CD14-positive monocyte (primary cell): ENCODE data around the gene CWC27. TPM values are rescaled to one million over a fixed set of nuclear protein-coding genes. Genes with fewer than 3 reads are reported as not detected.

Source experiments
- DNase-seq, 3 donors: peaks; one replicate each; pipeline ENCODE4 v3.0.0-alpha.2; 2011 to 2022
- H2AFZ ChIP-seq: 2 replicates; pipeline ENCODE4 v1.6.0; 2012; ENCODE audit warnings: mild to moderate bottlenecking, low read depth, low read length, inconsistent platforms; ENCODE audit not compliant: insufficient read depth, poor library complexity, severe bottlenecking
- H3K27ac ChIP-seq, 2 donors: 1 replicate in 1 of 2; 2 replicates in 1 of 2; pipeline ENCODE4 v1.5.1; 2012 to 2013; ENCODE audit warnings: low read length in 2 of 2, control low read depth in 1 of 2, inconsistent platforms in 1 of 2, low read depth in 1 of 2, mild to moderate bottlenecking in 1 of 2
- H3K27me3 ChIP-seq, 2 donors: one replicate each; pipeline versions ENCODE4 v1.6.0 to v1.6.1; 2011 to 2013; ENCODE audit warnings: low read length in 2 of 2; ENCODE audit not compliant: control insufficient read depth in 2 of 2, insufficient read depth in 2 of 2
- H3K36me3 ChIP-seq, 2 donors: replicated peaks in 1 of 2; 1 replicate in 1 of 2; 2 replicates in 1 of 2; pipeline versions ENCODE4 v1.5.1 to v1.6.1; 2012 to 2013; ENCODE audit warnings: low read length in 2 of 2, control low read depth in 1 of 2, inconsistent platforms in 1 of 2, mild to moderate bottlenecking in 1 of 2; ENCODE audit not compliant: insufficient read depth in 2 of 2, control insufficient read depth in 1 of 2
- H3K4me1 ChIP-seq, 2 donors: 1 replicate in 1 of 2; 2 replicates in 1 of 2; pipeline versions ENCODE4 v1.5.1 to v1.6.1; 2012 to 2013; ENCODE audit warnings: low read length in 2 of 2, control low read depth in 1 of 2, inconsistent platforms in 1 of 2, mild to moderate bottlenecking in 1 of 2, moderate library complexity in 1 of 2; ENCODE audit not compliant: insufficient read depth in 2 of 2, control insufficient read depth in 1 of 2
- H3K4me2 ChIP-seq: replicated peaks from 2 replicates; pipeline ENCODE3; 2012; ENCODE audit warnings: low read length, moderate library complexity, mild to moderate bottlenecking; ENCODE audit not compliant: poor library complexity, severe bottlenecking; ENCODE audit errors: extremely low read depth
- H3K4me3 ChIP-seq, 3 experiments: fragments of 200-600 bp in 1 of 3; sonication (generic) in 1 of 3; replicated peaks in 1 of 3; 1 replicate in 2 of 3; 2 replicates in 1 of 3; pipeline ENCODE4 v1.5.1; 2011 to 2013; ENCODE audit warnings: low read length in 3 of 3, mild to moderate bottlenecking in 3 of 3, control low read depth in 2 of 3, low read depth in 2 of 3, inconsistent platforms in 1 of 3, moderate library complexity in 1 of 3
- H3K79me2 ChIP-seq: 2 replicates; pipeline ENCODE4 v1.6.0; 2012; ENCODE audit warnings: mild to moderate bottlenecking, control low read depth, inconsistent platforms, low read length, moderate library complexity; ENCODE audit not compliant: insufficient read depth
- H3K9ac ChIP-seq: 2 replicates; pipeline ENCODE4 v1.6.0; 2017; ENCODE audit warnings: low read length, mild to moderate bottlenecking; ENCODE audit not compliant: insufficient read depth, poor library complexity, severe bottlenecking
- H3K9me3 ChIP-seq, 2 donors: replicated peaks in 1 of 2; 1 replicate in 1 of 2; 2 replicates in 1 of 2; pipeline versions ENCODE4 v1.5.1 to v1.6.1; 2012 to 2013; ENCODE audit warnings: low read length in 2 of 2, control low read depth in 1 of 2; ENCODE audit not compliant: control insufficient read depth in 1 of 2, insufficient read depth in 1 of 2
- H4K20me1 ChIP-seq: 2 replicates; pipeline ENCODE4 v1.6.0; 2012; ENCODE audit warnings: mild to moderate bottlenecking, low read length, control low read depth, moderate library complexity; ENCODE audit not compliant: insufficient read depth
- H3K27ac Mint-ChIP-seq, 7 donors: one replicate each; pipeline ENCODE4 v1.8.0; 2020; ENCODE audit warnings: mild to moderate bottlenecking in 7 of 7, mixed read lengths in 7 of 7, moderate library complexity in 6 of 7, inconsistent platforms in 2 of 7
- H3K27me3 Mint-ChIP-seq, 3 donors: one replicate each; pipeline ENCODE4 v1.8.0; 2021 to 2022; ENCODE audit warnings: low read depth in 3 of 3, mild to moderate bottlenecking in 3 of 3, mixed read lengths in 3 of 3, moderate library complexity in 3 of 3, inconsistent platforms in 1 of 3
- H3K36me3 Mint-ChIP-seq, 2 donors: one replicate each; pipeline ENCODE4 v1.8.0; 2020; ENCODE audit warnings: mixed read lengths in 2 of 2, inconsistent platforms in 1 of 2, mild to moderate bottlenecking in 1 of 2
- H3K4me1 Mint-ChIP-seq: one replicate; pipeline ENCODE4 v1.8.0; 2020; ENCODE audit warnings: mild to moderate bottlenecking, mixed read lengths
- H3K4me3 Mint-ChIP-seq, 2 donors: one replicate each; pipeline ENCODE4 v1.8.0; 2020; ENCODE audit warnings: mild to moderate bottlenecking in 2 of 2, mixed read lengths in 2 of 2, moderate library complexity in 1 of 2
- H3K9me3 Mint-ChIP-seq, 7 donors: one replicate each; pipeline ENCODE4 v1.8.0; 2020 to 2022; ENCODE audit warnings: mixed read lengths in 7 of 7, mild to moderate bottlenecking in 6 of 7, moderate library complexity in 6 of 7, inconsistent platforms in 2 of 7
- WGBS: methylation state at CpG from one replicate; pipeline ENCODE4 v1.1.5; 2013; ENCODE audit warnings: missing lambda C conversion rate; ENCODE audit not compliant: insufficient coverage; 5-methylcytosine and 5-hydroxymethylcytosine counted together
- intact Hi-C, 2 donors: fragments of 100-400 bp; cut with micrococcal nuclease; formaldehyde crosslinking; loops; one replicate each; pipeline versions ENCODE4 v1.15.0 to v1.15.1; 2023
- polyA plus RNA-seq, 3 donors: library from polyadenylated mRNA; depleted of rRNA in 1 of 3; unstranded in 2 of 3; stranded (reverse) in 1 of 3; fragments of 300-500 nt in 2 of 3; fragments of >200 nt in 1 of 3; fragmentation: Illumina TruSeq in 2 of 3; gene quantifications; 1 replicate in 2 of 3; 2 replicates in 1 of 3; pipeline ENCODE4 v1.2.3, GENCODE V29; 2012 to 2021
- TF ChIP-seq, protein P1 (sequence below): fragments of 200-600 bp; IDR thresholded peaks from one replicate; pipeline ENCODE4 v1.8.0; 2022; ENCODE audit warnings: antibody characterized with exemption, mild to moderate bottlenecking

CWC27 gene
- polyA plus RNA-seq, 3 donors = 6.6 to 18.9 (median 14.5) TPM

DNA sequence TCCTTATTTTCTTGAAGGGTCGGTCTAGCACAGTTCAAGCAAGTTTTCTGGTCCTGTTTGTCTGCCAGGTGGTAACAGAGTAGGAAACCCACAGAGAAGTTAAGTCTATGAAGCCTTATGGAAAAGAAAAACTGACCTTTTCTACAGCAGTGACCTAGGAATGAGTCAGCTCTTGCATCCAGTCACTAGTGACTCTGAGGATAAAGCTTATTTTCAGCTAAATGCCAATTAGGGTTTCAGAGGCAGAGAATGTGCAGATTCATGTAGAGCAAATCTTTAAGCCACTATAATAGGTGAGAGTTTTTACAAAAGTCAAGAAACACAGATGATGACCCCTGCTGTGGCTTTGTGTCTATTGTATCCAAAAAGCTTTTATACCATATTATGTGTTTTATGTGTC lies 100.7 kb downstream of the CWC27 start:
- H3K4me3 ChIP-seq = no peak overlapping the region
- peaks cover 0 to 3% (median 0%) of the 10 kb centered on the region in 7 donors for H3K9me3 Mint-ChIP-seq
- peaks cover 0 to 6% of the 10 kb centered on the region in 2 donors for H3K36me3 Mint-ChIP-seq
- H3K4me3 Mint-ChIP-seq = no peak overlapping the region
- H3K79me2 ChIP-seq = no peaks in the 10 kb centered on the region
- H3K4me1 ChIP-seq = no peaks in the 10 kb centered on the region
- H3K9me3 ChIP-seq = no peaks in the 10 kb centered on the region
- H3K4me2 ChIP-seq = no peak overlapping the region
- DNase-seq = no peak
- WGBS = 100% methylated on average over 1 of the region's 1 CpG
- no peaks in the 10 kb centered on the region for H3K36me3 ChIP-seq
- H3K27ac ChIP-seq = no peak overlapping the region
- H3K27me3 ChIP-seq = no peaks in the 10 kb centered on the region
- H3K9ac ChIP-seq = no peak overlapping the region
- H4K20me1 ChIP-seq = no peaks in the 10 kb centered on the region
- H2AFZ ChIP-seq = no peak overlapping the region
- H3K27me3 Mint-ChIP-seq = no peaks in the 10 kb centered on the region
- H3K27ac Mint-ChIP-seq = no peak overlapping the region
- TF ChIP-seq, protein P1, sequence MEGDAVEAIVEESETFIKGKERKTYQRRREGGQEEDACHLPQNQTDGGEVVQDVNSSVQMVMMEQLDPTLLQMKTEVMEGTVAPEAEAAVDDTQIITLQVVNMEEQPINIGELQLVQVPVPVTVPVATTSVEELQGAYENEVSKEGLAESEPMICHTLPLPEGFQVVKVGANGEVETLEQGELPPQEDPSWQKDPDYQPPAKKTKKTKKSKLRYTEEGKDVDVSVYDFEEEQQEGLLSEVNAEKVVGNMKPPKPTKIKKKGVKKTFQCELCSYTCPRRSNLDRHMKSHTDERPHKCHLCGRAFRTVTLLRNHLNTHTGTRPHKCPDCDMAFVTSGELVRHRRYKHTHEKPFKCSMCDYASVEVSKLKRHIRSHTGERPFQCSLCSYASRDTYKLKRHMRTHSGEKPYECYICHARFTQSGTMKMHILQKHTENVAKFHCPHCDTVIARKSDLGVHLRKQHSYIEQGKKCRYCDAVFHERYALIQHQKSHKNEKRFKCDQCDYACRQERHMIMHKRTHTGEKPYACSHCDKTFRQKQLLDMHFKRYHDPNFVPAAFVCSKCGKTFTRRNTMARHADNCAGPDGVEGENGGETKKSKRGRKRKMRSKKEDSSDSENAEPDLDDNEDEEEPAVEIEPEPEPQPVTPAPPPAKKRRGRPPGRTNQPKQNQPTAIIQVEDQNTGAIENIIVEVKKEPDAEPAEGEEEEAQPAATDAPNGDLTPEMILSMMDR = no peak
- H3K4me1 Mint-ChIP-seq = no peaks in the 10 kb centered on the region
- intact Hi-C loops = no loop called here

DNA sequence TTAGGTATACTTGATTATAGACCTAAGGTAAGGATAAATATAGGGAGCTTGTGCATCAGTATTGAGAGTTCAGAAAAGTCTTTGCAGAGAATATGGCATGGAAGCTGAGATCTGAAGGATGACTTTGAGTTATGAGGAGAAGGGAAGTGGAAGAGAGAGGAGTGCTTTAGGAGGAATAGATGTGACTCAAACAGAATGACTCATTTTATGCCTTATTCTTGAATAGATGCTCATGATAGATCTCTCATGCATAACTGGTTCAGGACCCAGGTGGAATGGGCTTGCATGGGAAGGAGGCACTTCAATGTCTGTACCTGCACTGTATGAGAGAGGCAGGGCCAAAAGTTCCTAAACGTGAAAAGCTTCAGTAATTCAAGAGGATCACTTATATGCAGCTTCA lies 103.3 kb downstream of the CWC27 start:
- WGBS = no CpG with 5 or more reads among the region's 1 CpG

More for the DNA sequence above, 103.3 kb downstream of the CWC27 start:
- Mint-ChIP-seq H3K36me3 (peaks cover under 1 to 7% of the 10 kb centered on the region in 2 donors), H3K4me1 (no peaks in the 10 kb centered on the region), H3K27me3 (no peaks in the 10 kb centered on the region), H3K9me3 (peaks cover 0 to 3% (median 0%) of the 10 kb centered on the region in 7 donors), H3K27ac (no peak overlapping the region), H3K4me3 (no peak overlapping the region)
- Histone ChIP-seq H3K9me3 (no peaks in the 10 kb centered on the region), H3K4me3 (no peak overlapping the region), H2AFZ (no peak overlapping the region), H4K20me1 (no peaks in the 10 kb centered on the region), H3K36me3 (no peaks in the 10 kb centered on the region), H3K27ac (no peak overlapping the region), H3K4me1 (no peaks in the 10 kb centered on the region), H3K9ac (no peak overlapping the region), H3K4me2 (no peak overlapping the region), H3K79me2 (no peaks in the 10 kb centered on the region), H3K27me3 (no peaks in the 10 kb centered on the region)
- TF ChIP-seq, protein P1 = no peak
- intact Hi-C loops = no loop called here
- no peak for DNase-seq
